ENCODE data around the gene MCOLN2. TPM values are rescaled to one million over a fixed set of nuclear protein-coding genes. Genes with fewer than 3 reads are reported as not detected.

Gene MCOLN2
- total RNA-seq, 1 experiment from 2014 or later = 1.3 TPM

DNA sequence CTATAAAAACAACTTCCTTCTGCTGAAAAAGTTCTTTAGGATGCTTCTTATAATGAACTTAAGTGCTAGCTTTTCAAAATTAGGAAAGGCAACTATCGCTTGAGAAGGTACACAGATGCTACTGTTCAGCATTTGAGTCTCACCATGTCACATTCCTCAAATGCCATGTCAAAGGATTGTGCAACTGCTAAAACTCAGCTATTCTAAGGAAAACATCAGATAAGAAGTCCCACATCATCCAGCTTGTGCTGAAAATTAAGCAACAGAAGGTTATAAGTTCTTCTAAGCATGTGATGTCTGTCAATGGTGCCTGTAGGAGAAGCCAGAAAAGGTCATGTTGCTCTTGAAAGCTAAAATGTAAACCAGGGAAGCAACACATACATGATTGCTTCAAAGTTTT, 36.5 kb downstream of the MCOLN2 start:
- no peak overlapping the region for H3K27ac ChIP-seq (ENCODE audit: insufficient read length, low read depth, low read length)
- no peaks in the 10 kb centered on the region for H3K79me1 ChIP-seq (ENCODE audit: insufficient read depth, low read depth, low read length, poor library complexity, severe bottlenecking)
- no peak overlapping the region for H4K5ac ChIP-seq (ENCODE audit: insufficient read length, low read depth, low read length)
- no peaks in the 10 kb centered on the region; the same call in 1 of the 2 replicates for H3K27me3 Mint-ChIP-seq (ENCODE audit: low read depth)
- H2BK5ac ChIP-seq (ENCODE audit: insufficient read length, low read length) = no peak overlapping the region
- H3K79me2 ChIP-seq (ENCODE audit: insufficient read depth, low read length) = no peaks in the 10 kb centered on the region
- H3K27me3 ChIP-seq (ENCODE audit: insufficient read depth, low read length) = no peaks in the 10 kb centered on the region
- no peak overlapping the region for H4K8ac ChIP-seq (replicated peaks; ENCODE audit: insufficient read length, low read depth, low read length)
- no peak overlapping the region for H3K56ac ChIP-seq (ENCODE audit: insufficient read length, low read depth, low read length)
- DNase-seq = no peak
- no peak overlapping the region for H2BK20ac ChIP-seq (ENCODE audit: low read depth, low read length, poor library complexity, severe bottlenecking)
- H4K91ac ChIP-seq (ENCODE audit: insufficient read length, low read depth, low read length) = no peak overlapping the region
- peaks cover 0 to 4% of the 10 kb centered on the region in 2 experiments; a peak in 1 of 5 replicates for H3K9me3 Mint-ChIP-seq
- no peaks in the 10 kb centered on the region for H3K23me2 ChIP-seq (ENCODE audit: insufficient read length, low read depth, low read length, poor library complexity, severe bottlenecking)
- WGBS (ENCODE audit: extremely low coverage, insufficient read length, low lambda C conversion rate) = no CpG with 5 or more reads among the region's 1 CpG
- H3K4ac ChIP-seq (ENCODE audit: low read depth, low read length) = no peak overlapping the region
- peaks cover 0 to 4% (median 0%) of the 10 kb centered on the region in 3 experiments; a peak in 2 of 7 replicates for H3K36me3 Mint-ChIP-seq (ENCODE audit: insufficient read depth in 1 of 3, low read depth in 3 of 3)
- no peak overlapping the region for H3K4me3 Mint-ChIP-seq
- no peak overlapping the region for H2BK15ac ChIP-seq (ENCODE audit: low read depth, low read length)
- TF ChIP-seq, protein P1, sequence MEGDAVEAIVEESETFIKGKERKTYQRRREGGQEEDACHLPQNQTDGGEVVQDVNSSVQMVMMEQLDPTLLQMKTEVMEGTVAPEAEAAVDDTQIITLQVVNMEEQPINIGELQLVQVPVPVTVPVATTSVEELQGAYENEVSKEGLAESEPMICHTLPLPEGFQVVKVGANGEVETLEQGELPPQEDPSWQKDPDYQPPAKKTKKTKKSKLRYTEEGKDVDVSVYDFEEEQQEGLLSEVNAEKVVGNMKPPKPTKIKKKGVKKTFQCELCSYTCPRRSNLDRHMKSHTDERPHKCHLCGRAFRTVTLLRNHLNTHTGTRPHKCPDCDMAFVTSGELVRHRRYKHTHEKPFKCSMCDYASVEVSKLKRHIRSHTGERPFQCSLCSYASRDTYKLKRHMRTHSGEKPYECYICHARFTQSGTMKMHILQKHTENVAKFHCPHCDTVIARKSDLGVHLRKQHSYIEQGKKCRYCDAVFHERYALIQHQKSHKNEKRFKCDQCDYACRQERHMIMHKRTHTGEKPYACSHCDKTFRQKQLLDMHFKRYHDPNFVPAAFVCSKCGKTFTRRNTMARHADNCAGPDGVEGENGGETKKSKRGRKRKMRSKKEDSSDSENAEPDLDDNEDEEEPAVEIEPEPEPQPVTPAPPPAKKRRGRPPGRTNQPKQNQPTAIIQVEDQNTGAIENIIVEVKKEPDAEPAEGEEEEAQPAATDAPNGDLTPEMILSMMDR (conservative IDR thresholded peaks at IDR 0.05) = no peak
- no peak overlapping the region for H2BK12ac ChIP-seq (ENCODE audit: insufficient read length, low read depth, low read length)
- H3K4me2 ChIP-seq (ENCODE audit: insufficient read depth, insufficient read length, low read length) = no peak overlapping the region
- no peaks in the 10 kb centered on the region for H3K9me3 ChIP-seq (ENCODE audit: control insufficient read depth, low read depth, low read length)
- no peak overlapping the region for H2AK5ac ChIP-seq (ENCODE audit: insufficient read length, low read length)
- no peak overlapping the region for H2BK120ac ChIP-seq (ENCODE audit: low read depth, low read length, poor library complexity, severe bottlenecking)
- peaks cover 2% of the 10 kb centered on the region; the same call in 1 of the 2 replicates for H3K4me1 ChIP-seq (ENCODE audit: insufficient read depth, low read length)
- H3K4me1 Mint-ChIP-seq = no peaks in the 10 kb centered on the region
- H4K20me1 ChIP-seq (ENCODE audit: control insufficient read depth, insufficient read depth, insufficient read length) = no peaks in the 10 kb centered on the region
- no peak overlapping the region for H3K9ac ChIP-seq (ENCODE audit: extremely low read depth, insufficient read length, low read length)
- H3K23ac ChIP-seq (ENCODE audit: insufficient read length, low read depth, low read length) = no peak overlapping the region
- no peak overlapping the region for H3K14ac ChIP-seq (ENCODE audit: insufficient read depth, low read length)
- H3T11ph ChIP-seq (ENCODE audit: low read length) = no peak overlapping the region
- no peak overlapping the region for H3K27ac Mint-ChIP-seq
- no peak overlapping the region for H2AFZ ChIP-seq (ENCODE audit: low read length)
- no peak overlapping the region for H3K18ac ChIP-seq (ENCODE audit: insufficient read length, low read depth, low read length)

All from H9 (cell line).